K562 (cell line): ENCODE data around the gene EXOC3. TPM values are rescaled to one million over a fixed set of nuclear protein-coding genes. Genes with fewer than 3 reads are reported as not detected.

Experiments
- AFF1 ChIP-seq, 2 experiments: fragments of 450-650 bp; IDR thresholded peaks; 2 replicates each; pipeline ENCODE4 v1.6.1; 2018; ENCODE audit warnings: mild to moderate bottlenecking in 2 of 2, low read depth in 1 of 2; ENCODE audit not compliant: partially characterized antibody in 2 of 2
- BMI1 ChIP-seq: fragments of 150-350 bp; IDR thresholded peaks from 2 replicates; pipeline ENCODE4 v1.6.1; 2014; ENCODE audit warnings: low read length
- CHD1 ChIP-seq: fragments of 200-600 bp; sonication (generic); IDR thresholded peaks from one replicate; pipeline ENCODE4 v1.6.1; 2012; ENCODE audit warnings: mild to moderate bottlenecking, moderate library complexity, low read length, inconsistent platforms
- KDM5B ChIP-seq: fragments of 200-600 bp; sonication (generic); IDR thresholded peaks from 2 replicates; pipeline ENCODE4 v1.6.1; 2012; ENCODE audit warnings: low read depth, mild to moderate bottlenecking, moderate library complexity, low read length, control low read depth, inconsistent platforms; ENCODE audit not compliant: insufficient replicate concordance
- MAZ ChIP-seq, 2 experiments: fragments of 450-650 bp in 1 of 2; sonication (generic) in 1 of 2; formaldehyde crosslinking; IDR thresholded peaks in 1 of 2; conservative IDR thresholded peaks in 1 of 2; 2 replicates each; pipeline versions ENCODE4 v1.4.0 to v1.5.0; 2020; ENCODE audit warnings: mild to moderate bottlenecking in 1 of 2, missing genetic modification reagents in 1 of 2
- MEF2D ChIP-seq: conservative IDR thresholded peaks from 2 replicates; pipeline ENCODE4 v1.6.1; 2016; ENCODE audit warnings: low read depth, missing genetic modification characterization, missing compliant biosample characterization
- PRDM10 ChIP-seq: fragments of 450-650 bp; IDR thresholded peaks from 2 replicates; pipeline ENCODE4 v1.6.1; 2018; ENCODE audit not compliant: partially characterized antibody
- SUPT5H ChIP-seq: fragments of 450-650 bp; IDR thresholded peaks from 2 replicates; pipeline ENCODE4 v1.6.1; 2016
- ZNF165 ChIP-seq: fragments of 250-450 bp; sonication (Bioruptor Pico); IDR thresholded peaks from 2 replicates; pipeline ENCODE4 v1.4.0; 2020; ENCODE audit warnings: borderline replicate concordance
- polyA plus RNA-seq, 8 experiments: library from polyadenylated mRNA; depleted of rRNA in 4 of 8; stranded (reverse) in 5 of 8; unstranded in 3 of 8; fragments of >200 nt; fragmentation: Nextera tagmentation in 2 of 8; fragmentation: Illumina TruSeq in 1 of 8; extraction: Ambion mirVana in 2 of 8; extraction: Trizol in 1 of 8; gene quantifications; 2 replicates each; pipeline versions ENCODE4 v1.2.1 to v1.2.3, GENCODE V29; 2011 to 2014; ENCODE audit warnings: inconsistent platforms in 1 of 8, missing spikeins in 1 of 8
- total RNA-seq, 7 experiments: library from RNA; depleted of rRNA in 6 of 7; stranded (reverse); fragments of >200 nt in 6 of 7; fragmentation: Illumina TruSeq in 2 of 7; extraction: Trizol in 2 of 7; gene quantifications; 2 replicates each; pipeline versions ENCODE4 v1.2.1 to v1.2.3, GENCODE V29; 2011 to 2021; ENCODE audit warnings: low replicate concordance in 1 of 7
- TF ChIP-seq, protein P1 (sequence below): fragments of 250-450 bp; sonication (Bioruptor Pico); IDR thresholded peaks from 2 replicates; pipeline ENCODE4 v1.5.0; 2022; ENCODE audit warnings: mild to moderate bottlenecking
- TF ChIP-seq, protein P2 (sequence below): sonication (generic); formaldehyde crosslinking; IDR thresholded peaks from 2 replicates; pipeline ENCODE4 v1.8.0; 2022; ENCODE audit warnings: missing genetic modification reagents, mild to moderate bottlenecking, moderate library complexity, borderline replicate concordance

The EXOC3 gene
- total and polyA plus RNA-seq, 9 of the 15 experiments (the other 6 are each of a cell fraction or from before 2014, with no cell fraction given): 1.4 to 41.9 (median 22.4) TPM

- TF ChIP-seq BMI1 (no peak), CHD1 (peak; percentile 72), MAZ (CRISPR knock-in tag; conservative IDR thresholded peaks at IDR 0.05 in 1 of 2, IDR thresholded peaks at IDR 0.05 in 1 of 2) (0 out of 4 replicates have a peak, but pooled peaks have one; percentile 11 to 25), KDM5B (peak; percentile 8), AFF1 (IDR thresholded peaks at IDR 0.05; ENCODE audit: low read depth in 1 of 2, partially characterized antibody in 2 of 2) (no peak), SUPT5H (0 out of 2 replicates have a peak, but pooled peaks have one; percentile 41), MEF2D (tag) (no peak), PRDM10 (no peak), ZNF165 (CRISPR knock-in tag) (no peak)
- TF ChIP-seq, protein P1, sequence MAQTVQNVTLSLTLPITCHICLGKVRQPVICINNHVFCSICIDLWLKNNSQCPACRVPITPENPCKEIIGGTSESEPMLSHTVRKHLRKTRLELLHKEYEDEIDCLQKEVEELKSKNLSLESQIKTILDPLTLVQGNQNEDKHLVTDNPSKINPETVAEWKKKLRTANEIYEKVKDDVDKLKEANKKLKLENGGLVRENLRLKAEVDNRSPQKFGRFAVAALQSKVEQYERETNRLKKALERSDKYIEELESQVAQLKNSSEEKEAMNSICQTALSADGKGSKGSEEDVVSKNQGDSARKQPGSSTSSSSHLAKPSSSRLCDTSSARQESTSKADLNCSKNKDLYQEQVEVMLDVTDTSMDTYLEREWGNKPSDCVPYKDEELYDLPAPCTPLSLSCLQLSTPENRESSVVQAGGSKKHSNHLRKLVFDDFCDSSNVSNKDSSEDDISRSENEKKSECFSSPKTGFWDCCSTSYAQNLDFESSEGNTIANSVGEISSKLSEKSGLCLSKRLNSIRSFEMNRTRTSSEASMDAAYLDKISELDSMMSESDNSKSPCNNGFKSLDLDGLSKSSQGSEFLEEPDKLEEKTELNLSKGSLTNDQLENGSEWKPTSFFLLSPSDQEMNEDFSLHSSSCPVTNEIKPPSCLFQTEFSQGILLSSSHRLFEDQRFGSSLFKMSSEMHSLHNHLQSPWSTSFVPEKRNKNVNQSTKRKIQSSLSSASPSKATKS (CRISPR knock-in tag): no peak
- TF ChIP-seq, protein P2, sequence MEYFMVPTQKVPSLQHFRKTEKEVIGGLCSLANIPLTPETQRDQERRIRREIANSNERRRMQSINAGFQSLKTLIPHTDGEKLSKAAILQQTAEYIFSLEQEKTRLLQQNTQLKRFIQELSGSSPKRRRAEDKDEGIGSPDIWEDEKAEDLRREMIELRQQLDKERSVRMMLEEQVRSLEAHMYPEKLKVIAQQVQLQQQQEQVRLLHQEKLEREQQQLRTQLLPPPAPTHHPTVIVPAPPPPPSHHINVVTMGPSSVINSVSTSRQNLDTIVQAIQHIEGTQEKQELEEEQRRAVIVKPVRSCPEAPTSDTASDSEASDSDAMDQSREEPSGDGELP (CRISPR knock-in tag): peak; percentile 32; the same call in 1 of the 2 replicates
- TF ChIP-seq, all 486 proteins: peak for 19
These were observed 29.2 kb downstream of the EXOC3 start (continued) for GRCh38 chr5:472076-472655.
